Measurements from ENCODE around the gene NCBP1.
"Not testable (repeated sequence)": the region's sequence is repeated elsewhere in the genome, so short reads cannot be mapped to it uniquely, and the experiment has no call there.

The NCBP1 gene

DNA sequence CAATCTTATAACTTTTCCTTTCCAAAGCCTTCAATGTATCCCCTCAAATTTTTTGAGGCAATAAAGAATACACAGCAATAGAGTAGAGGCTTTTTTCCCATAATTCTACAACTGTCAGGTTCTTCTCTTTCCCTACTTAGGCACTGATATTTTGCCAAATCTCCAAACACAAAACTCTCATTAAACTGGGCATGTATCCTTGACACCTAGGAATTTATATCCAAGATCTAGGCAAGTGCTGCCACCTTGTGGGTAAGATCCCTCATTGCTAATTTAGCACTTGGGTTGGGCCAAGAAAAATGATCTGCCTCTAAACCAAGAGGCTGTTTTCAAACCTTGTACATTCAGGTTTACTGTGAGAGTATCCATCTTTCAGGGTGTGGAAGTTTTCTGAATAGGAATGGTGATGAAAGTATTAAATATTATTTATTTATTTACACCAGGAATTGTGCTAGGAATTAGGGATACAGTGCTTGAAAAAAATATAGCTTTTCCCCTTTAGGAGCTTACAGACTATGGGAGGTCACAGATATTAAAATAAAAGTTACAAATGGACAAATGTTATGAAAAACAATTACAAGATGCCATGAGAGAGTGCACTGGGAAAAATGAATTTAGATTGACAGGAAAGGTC lies 18.1 kb upstream of the NCBP1 start:
- peak; percentile 15 for DNase-seq (ENCODE audit: extremely low read depth, low read depth)
- TF ChIP-seq CTCF (IDR thresholded peaks at IDR 0.05; ENCODE audit: low read depth, low read length) = peak; percentile 75

DNA sequence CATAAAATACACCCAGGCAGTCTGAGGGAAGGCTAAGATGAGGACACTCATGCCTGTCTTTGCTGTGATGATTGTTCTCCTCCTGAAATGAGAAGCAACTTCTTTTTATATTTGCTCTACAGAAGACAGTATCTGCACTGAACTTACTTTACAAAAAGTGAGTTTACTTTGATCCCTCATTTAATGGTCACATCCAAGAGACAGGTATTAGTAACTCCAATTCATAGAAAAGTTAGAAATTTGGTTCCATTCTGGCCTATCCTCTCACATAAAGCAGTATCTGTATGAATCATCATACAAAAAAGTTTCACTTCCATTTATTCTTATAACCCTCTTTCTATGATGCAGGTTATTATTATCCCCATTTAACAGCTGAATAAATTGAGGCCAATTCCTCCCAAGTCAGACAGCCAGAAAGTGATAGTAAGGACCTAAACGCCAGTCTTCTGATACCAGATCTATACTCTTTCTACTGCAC lies 15.6 kb upstream of the NCBP1 start:
- DNase-seq (ENCODE audit: extremely low read depth, low read depth) = no peak
- no peak for TF ChIP-seq CTCF (IDR thresholded peaks at IDR 0.05; ENCODE audit: low read depth, low read length)

DNA sequence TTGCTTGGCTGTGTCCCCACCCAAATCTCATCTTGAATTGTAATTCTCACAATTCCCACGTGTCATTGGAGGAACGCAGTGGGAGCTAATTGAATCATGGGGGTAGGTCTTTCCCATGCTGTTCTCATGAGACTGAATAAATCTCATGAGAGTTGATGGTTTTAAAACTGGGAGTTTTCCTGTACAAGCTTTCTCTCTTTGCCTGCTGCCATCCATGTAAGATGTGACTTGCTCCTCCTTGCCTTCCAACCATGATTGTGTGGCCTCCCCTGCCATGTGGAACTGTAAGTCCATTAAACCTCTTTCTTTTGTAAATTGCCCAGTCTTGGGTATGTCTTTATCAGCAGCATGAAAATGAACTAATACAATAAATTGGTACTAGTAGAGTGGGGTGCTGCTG lies 13.6 kb upstream of the NCBP1 start:
- DNase-seq (ENCODE audit: extremely low read depth, low read depth) = not testable (repeated sequence)

GRCh38 chr9:97622483-97622882 lies 11.1 kb upstream of the NCBP1 start:
- not testable (repeated sequence) for DNase-seq (ENCODE audit: extremely low read depth, low read depth)

DNA sequence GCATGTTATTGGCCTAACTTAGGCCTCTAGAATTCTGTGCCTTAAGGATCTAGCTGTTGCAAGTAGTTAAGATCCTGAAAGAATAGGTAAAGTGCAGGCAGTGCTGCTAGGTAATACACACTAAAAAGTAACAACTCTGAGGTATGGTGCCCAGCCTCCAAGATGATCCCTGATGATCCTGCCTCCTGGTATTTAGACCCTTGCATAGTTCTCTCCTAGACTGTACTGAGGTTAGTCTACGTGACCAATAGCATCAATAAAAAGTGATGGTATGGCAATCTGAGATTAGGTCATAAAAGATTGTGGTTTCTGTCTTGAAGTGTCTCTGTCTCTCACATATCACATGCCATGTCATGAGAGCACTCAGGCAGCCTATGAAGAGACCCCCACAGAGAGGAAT lies 9.7 kb upstream of the NCBP1 start:
- no peak for TF ChIP-seq CTCF (IDR thresholded peaks at IDR 0.05; ENCODE audit: low read depth, low read length)
- no peak for DNase-seq (ENCODE audit: extremely low read depth, low read depth)

GRCh38 chr9:97625620-97626019 lies 8.0 kb upstream of the NCBP1 start:
- DNase-seq (ENCODE audit: extremely low read depth, low read depth) = no peak
- TF ChIP-seq CTCF (IDR thresholded peaks at IDR 0.05; ENCODE audit: low read depth, low read length) = no peak

GRCh38 chr9:97627624-97628023 lies 6.0 kb upstream of the NCBP1 start:
- TF ChIP-seq CTCF (IDR thresholded peaks at IDR 0.05; ENCODE audit: low read depth, low read length) = no peak
- DNase-seq (ENCODE audit: extremely low read depth, low read depth) = no peak

DNA sequence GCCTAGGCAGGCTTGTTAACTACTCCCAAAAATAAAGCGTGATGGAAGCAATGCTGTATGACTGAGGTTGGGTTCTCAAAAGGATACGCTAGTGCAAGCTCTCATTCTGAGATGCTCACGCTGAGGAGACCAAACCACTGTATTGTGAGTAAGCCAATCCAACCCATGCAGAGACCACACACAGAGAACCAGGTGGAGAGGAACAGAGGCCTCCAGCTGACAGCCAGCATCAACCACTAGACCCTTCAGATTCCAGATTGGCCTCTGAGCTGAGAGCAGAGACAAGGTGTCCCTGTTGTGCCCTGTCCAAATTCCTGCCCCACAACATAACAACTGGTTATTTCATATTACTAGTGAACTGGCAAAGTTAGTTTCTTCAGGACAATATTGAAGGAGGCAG lies 5.0 kb upstream of the NCBP1 start:
- TF ChIP-seq CTCF (IDR thresholded peaks at IDR 0.05; ENCODE audit: low read depth, low read length) = no peak
- no peak for DNase-seq (ENCODE audit: extremely low read depth, low read depth)
